Lung (tissue), 12 donors: ENCODE data around the gene ITGA1. TPM values are rescaled to one million over a fixed set of nuclear protein-coding genes. Genes with fewer than 3 reads are reported as not detected.

Experiments used
- ATAC-seq: fragments of 200-7000 bp; cut with Tn5 transposase; one replicate; pipeline ENCODE4 v1.9.1; 2020; ENCODE audit warnings: moderate number of reproducible peaks; ENCODE audit not compliant: insufficient read depth, low FRiP score
- DNase-seq, 3 donors: peaks; one replicate each; pipeline ENCODE4 v3.0.0-alpha.2; 2013 to 2017
- H3K27ac ChIP-seq, 2 donors: one replicate each; pipeline ENCODE4 v1.5.1; 2013; ENCODE audit warnings: mild to moderate bottlenecking in 2 of 2, moderate library complexity in 2 of 2, control low read depth in 1 of 2, inconsistent platforms in 1 of 2, low read depth in 1 of 2, low read length in 1 of 2
- H3K27me3 ChIP-seq, 3 donors: one replicate each; pipeline ENCODE4 v1.5.1; 2013; ENCODE audit warnings: low read length in 2 of 3; ENCODE audit not compliant: control insufficient read depth in 3 of 3, insufficient read depth in 3 of 3
- H3K36me3 ChIP-seq, 4 donors: one replicate each; pipeline ENCODE4 v1.5.1; 2013; ENCODE audit warnings: low read length in 4 of 4, mild to moderate bottlenecking in 1 of 4, moderate library complexity in 1 of 4; ENCODE audit not compliant: control insufficient read depth in 4 of 4, insufficient read depth in 4 of 4
- H3K4me1 ChIP-seq, 5 donors: one replicate each; pipeline ENCODE4 v1.5.1; 2013; ENCODE audit warnings: low read length in 5 of 5, mild to moderate bottlenecking in 2 of 5, moderate library complexity in 1 of 5; ENCODE audit not compliant: control insufficient read depth in 5 of 5, insufficient read depth in 5 of 5
- H3K4me3 ChIP-seq: one replicate; pipeline ENCODE4 v1.5.1; 2013; ENCODE audit warnings: mild to moderate bottlenecking, control low read depth, moderate library complexity
- H3K9ac ChIP-seq, 2 donors: one replicate each; pipeline ENCODE4 v1.5.1; 2013; ENCODE audit warnings: low read length in 2 of 2, control low read depth in 1 of 2; ENCODE audit not compliant: insufficient read depth in 1 of 2
- H3K9me3 ChIP-seq, 4 donors: one replicate each; pipeline ENCODE4 v1.5.1; 2013; ENCODE audit warnings: low read length in 3 of 4, mild to moderate bottlenecking in 1 of 4, moderate library complexity in 1 of 4; ENCODE audit not compliant: control insufficient read depth in 4 of 4, insufficient read depth in 3 of 4
- WGBS, 2 donors: extraction: QIAGEN DNeasy Blood & Tissue Kit; methylation state at CpG; one replicate each; pipeline ENCODE4 v1.1.7; 2013; 5-methylcytosine and 5-hydroxymethylcytosine counted together
- polyA plus RNA-seq, 2 donors: library from polyadenylated mRNA; stranded (reverse); fragments of 200-250 nt; gene quantifications; one replicate each; pipeline ENCODE4 v1.2.1, GENCODE V29; 2013
- total RNA-seq, 2 donors: library from RNA; depleted of rRNA in 1 of 2; stranded (reverse); fragments of >200 nt in 1 of 2; gene quantifications; one replicate each; pipeline ENCODE4 v1.2.1, GENCODE V29; 2014 to 2021
- TF ChIP-seq, protein P1 (sequence below): IDR thresholded peaks from 2 replicates; pipeline ENCODE4 v1.5.1; 2012; ENCODE audit warnings: mild to moderate bottlenecking; ENCODE audit errors: control extremely low read depth, extremely low read depth
- donor health status: control.
- donor health status: control.
- donor health status: Bipolar disorder and iron deficiency.
- donor health status: healthy.
- donor health status: DM: yes; HTN: yes; CAD: no.

Gene ITGA1
- total and polyA plus RNA-seq, 4 donors: 8.8 to 119 (median 47.6) TPM

DNA sequence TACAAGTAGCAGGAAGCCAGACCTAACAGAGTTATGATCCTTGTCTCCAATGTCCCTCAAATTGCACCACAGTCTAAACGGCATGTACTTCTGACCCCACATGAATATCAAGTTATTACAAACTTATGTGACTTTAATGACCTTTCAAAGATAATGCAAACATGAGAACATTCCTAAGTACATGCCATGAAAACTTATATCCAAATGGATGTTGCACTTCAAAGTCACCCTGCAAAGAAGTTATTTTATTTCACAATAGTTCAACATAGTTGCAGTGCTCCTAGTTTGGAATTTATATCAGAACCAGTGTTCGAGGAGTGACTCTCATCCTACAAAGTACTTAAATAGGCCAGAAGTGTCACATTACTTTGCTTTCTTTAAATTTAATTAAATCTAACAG is 41.2 kb upstream of the ITGA1 start:
- no peak for ATAC-seq
- H3K4me1 ChIP-seq: peaks cover 0 to 17% (median 2%) of the 10 kb centered on the region in 5 donors
- no peak overlapping the region for H3K9ac ChIP-seq
- DNase-seq: peak in 2 of 3 donors; percentile 57 to 59
- TF ChIP-seq, protein P1, sequence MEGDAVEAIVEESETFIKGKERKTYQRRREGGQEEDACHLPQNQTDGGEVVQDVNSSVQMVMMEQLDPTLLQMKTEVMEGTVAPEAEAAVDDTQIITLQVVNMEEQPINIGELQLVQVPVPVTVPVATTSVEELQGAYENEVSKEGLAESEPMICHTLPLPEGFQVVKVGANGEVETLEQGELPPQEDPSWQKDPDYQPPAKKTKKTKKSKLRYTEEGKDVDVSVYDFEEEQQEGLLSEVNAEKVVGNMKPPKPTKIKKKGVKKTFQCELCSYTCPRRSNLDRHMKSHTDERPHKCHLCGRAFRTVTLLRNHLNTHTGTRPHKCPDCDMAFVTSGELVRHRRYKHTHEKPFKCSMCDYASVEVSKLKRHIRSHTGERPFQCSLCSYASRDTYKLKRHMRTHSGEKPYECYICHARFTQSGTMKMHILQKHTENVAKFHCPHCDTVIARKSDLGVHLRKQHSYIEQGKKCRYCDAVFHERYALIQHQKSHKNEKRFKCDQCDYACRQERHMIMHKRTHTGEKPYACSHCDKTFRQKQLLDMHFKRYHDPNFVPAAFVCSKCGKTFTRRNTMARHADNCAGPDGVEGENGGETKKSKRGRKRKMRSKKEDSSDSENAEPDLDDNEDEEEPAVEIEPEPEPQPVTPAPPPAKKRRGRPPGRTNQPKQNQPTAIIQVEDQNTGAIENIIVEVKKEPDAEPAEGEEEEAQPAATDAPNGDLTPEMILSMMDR: no peak
- H3K27me3 ChIP-seq: no peaks in the 10 kb centered on the region
- 61 to 75% methylated on average over 2 of the region's 2 CpGs for WGBS, 2 donors
- no peak overlapping the region for H3K4me3 ChIP-seq
- no peaks in the 10 kb centered on the region for H3K9me3 ChIP-seq
- no peaks in the 10 kb centered on the region for H3K36me3 ChIP-seq
- no peak overlapping the region for H3K27ac ChIP-seq

DNA sequence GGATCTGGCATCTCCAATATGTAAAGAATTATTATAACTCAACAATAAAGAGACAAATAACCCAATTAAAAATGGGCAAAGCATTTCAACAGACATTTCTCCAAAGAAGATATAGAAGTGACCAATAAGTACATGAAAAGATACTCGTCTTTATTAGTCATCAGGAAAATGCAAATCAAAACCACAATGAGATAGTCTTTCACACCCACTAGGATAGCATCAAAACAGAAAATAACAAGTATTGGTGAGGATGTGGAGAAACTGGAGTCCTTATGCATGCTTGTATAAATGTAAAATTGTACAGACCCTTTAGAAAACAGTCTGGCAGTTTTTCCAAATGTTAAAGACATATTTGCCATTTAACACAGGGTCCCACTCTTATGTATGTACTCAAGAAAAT is 39.1 kb upstream of the ITGA1 start:
- no peak for ATAC-seq
- Histone ChIP-seq H3K4me3 (no peak overlapping the region), H3K9me3 (no peaks in the 10 kb centered on the region), H3K27me3 (no peaks in the 10 kb centered on the region), H3K27ac (no peak overlapping the region), H3K9ac (no peak overlapping the region), H3K36me3 (no peaks in the 10 kb centered on the region), H3K4me1 (peaks cover 0 to 8% (median 0%) of the 10 kb centered on the region in 5 donors)
- TF ChIP-seq, protein P1: no peak
- no peak for DNase-seq
- WGBS, 2 donors: 81 to 84% methylated on average over 1 of the region's 1 CpG

- Histone ChIP-seq H3K27me3 (no peaks in the 10 kb centered on the region), H3K9ac (no peak overlapping the region), H3K4me3 (no peak overlapping the region), H3K36me3 (no peaks in the 10 kb centered on the region), H3K4me1 (peaks cover 0 to 7% (median 0%) of the 10 kb centered on the region in 5 donors), H3K9me3 (no peaks in the 10 kb centered on the region), H3K27ac (no peak overlapping the region)
- TF ChIP-seq, protein P1: no peak
- no peak for DNase-seq
- no peak for ATAC-seq
These were observed 38.0 kb upstream of the ITGA1 start for GRCh38 chr5:52749666-52750065.

DNA sequence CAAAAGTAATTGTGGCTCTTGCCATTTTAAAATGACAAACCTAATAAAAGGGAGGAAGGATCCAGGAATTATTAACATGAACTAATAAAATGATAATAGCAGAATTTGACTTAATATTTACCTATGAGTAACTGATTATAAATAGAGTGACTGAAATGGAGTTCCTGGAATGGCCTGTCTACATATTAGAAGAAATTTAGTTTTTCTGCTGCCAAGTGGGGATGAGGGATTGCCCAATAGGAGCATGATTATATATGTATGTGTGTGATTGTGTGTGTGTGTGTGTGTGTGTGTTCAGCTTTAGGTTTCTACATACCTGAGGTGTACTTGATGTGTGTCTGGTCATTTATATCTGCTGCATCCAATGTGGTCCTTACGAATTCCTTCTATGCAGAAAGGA is 36.6 kb upstream of the ITGA1 start:
- DNase-seq (peak in 2 of 3 donors; percentile 46 to 49), ATAC-seq (no peak)
- no peak overlapping the region for H3K9ac ChIP-seq
- H3K9me3 ChIP-seq: no peaks in the 10 kb centered on the region
- no peak overlapping the region for H3K4me3 ChIP-seq
- H3K27me3 ChIP-seq: no peaks in the 10 kb centered on the region
- no peaks in the 10 kb centered on the region for H3K36me3 ChIP-seq
- TF ChIP-seq, protein P1: no peak
- H3K4me1 ChIP-seq: peaks cover 0 to 6% (median 0%) of the 10 kb centered on the region in 5 donors
- 85 to 97% methylated on average over 1 of the region's 1 CpG for WGBS, 2 donors
- H3K27ac ChIP-seq: no peak overlapping the region
